Stimulated activated memory B cell treated with anti-CD40 and anti-IgM and Interleukin-4, amounts not matched to agents 10 μg/mL and 1 μg/mL and 100 μg/mL, for 72 hours (primary cell): Measurements from ENCODE around the gene RPS6KA2.

ENCODE experiments used
- ATAC-seq: fragments of 150-1000 bp; cut with Tn5 transposase; 2 replicates; pipeline ENCODE4 v1.10.0; 2021
- H3K27ac Mint-ChIP-seq: one replicate; pipeline ENCODE4 v1.8.0; 2022; ENCODE audit warnings: mild to moderate bottlenecking, mixed read lengths
- H3K27me3 Mint-ChIP-seq: one replicate; pipeline ENCODE4 v1.8.0; 2022; ENCODE audit warnings: mixed read lengths
- H3K36me3 Mint-ChIP-seq: one replicate; pipeline ENCODE4 v1.8.0; 2022; ENCODE audit warnings: mixed read lengths
- H3K4me1 Mint-ChIP-seq: one replicate; pipeline ENCODE4 v1.8.0; 2022; ENCODE audit warnings: mixed read lengths
- H3K4me3 Mint-ChIP-seq: one replicate; pipeline ENCODE4 v1.8.0; 2022; ENCODE audit warnings: mild to moderate bottlenecking, moderate library complexity, mixed read lengths
- H3K9me3 Mint-ChIP-seq: one replicate; pipeline ENCODE4 v1.8.0; 2022; ENCODE audit warnings: mixed read lengths

The RPS6KA2 gene

GRCh38 chr6:166556863-166557322 is 70.2 kb downstream of the RPS6KA2 start:
- Mint-ChIP-seq H3K9me3 (peaks cover 10% of the 10 kb centered on the region), H3K27ac (peak overlapping the region; percentile 58)

GRCh38 chr6:166556336-166556735 is 70.7 kb downstream of the RPS6KA2 start:
- Mint-ChIP-seq H3K4me3 (no peak overlapping the region), H3K27me3 (no peaks in the 10 kb centered on the region), H3K9me3 (peaks cover 9% of the 10 kb centered on the region), H3K4me1 (peaks cover 6% of the 10 kb centered on the region), H3K36me3 (peaks cover 17% of the 10 kb centered on the region), H3K27ac (no peak overlapping the region)
- no peak for ATAC-seq

More at GRCh38 chr6:166556863-166557322, 70.2 kb downstream of the RPS6KA2 start:
- H3K4me3 Mint-ChIP-seq = no peak overlapping the region
- peaks cover 6% of the 10 kb centered on the region for H3K4me1 Mint-ChIP-seq
- peak; percentile 39 for ATAC-seq
- no peaks in the 10 kb centered on the region for H3K27me3 Mint-ChIP-seq
- H3K36me3 Mint-ChIP-seq = peaks cover 21% of the 10 kb centered on the region

GRCh38 chr6:166555086-166555485 is 72.0 kb downstream of the RPS6KA2 start:
- no peak for ATAC-seq
- Mint-ChIP-seq H3K9me3 (peaks cover 3% of the 10 kb centered on the region), H3K36me3 (peaks cover 8% of the 10 kb centered on the region), H3K27me3 (no peaks in the 10 kb centered on the region), H3K4me3 (no peak overlapping the region), H3K27ac (no peak overlapping the region), H3K4me1 (peaks cover 6% of the 10 kb centered on the region)

GRCh38 chr6:166554316-166554715 is 72.7 kb downstream of the RPS6KA2 start:
- no peaks in the 10 kb centered on the region for H3K9me3 Mint-ChIP-seq
- peaks cover 8% of the 10 kb centered on the region for H3K36me3 Mint-ChIP-seq
- peaks cover 6% of the 10 kb centered on the region for H3K4me1 Mint-ChIP-seq
- no peak overlapping the region for H3K4me3 Mint-ChIP-seq
- no peak overlapping the region for H3K27ac Mint-ChIP-seq
- no peak for ATAC-seq
- H3K27me3 Mint-ChIP-seq = no peaks in the 10 kb centered on the region

- Mint-ChIP-seq H3K9me3 (no peaks in the 10 kb centered on the region), H3K4me1 (peaks cover 6% of the 10 kb centered on the region), H3K27ac (no peak overlapping the region), H3K4me3 (no peak overlapping the region), H3K36me3 (peaks cover 4% of the 10 kb centered on the region), H3K27me3 (no peaks in the 10 kb centered on the region)
- ATAC-seq = no peak
Observed at GRCh38 chr6:166553563-166554271, 73.3 kb downstream of the RPS6KA2 start.

GRCh38 chr6:166552600-166552999 is 74.5 kb downstream of the RPS6KA2 start:
- no peak overlapping the region for H3K4me3 Mint-ChIP-seq
- peaks cover 7% of the 10 kb centered on the region for H3K36me3 Mint-ChIP-seq
- H3K9me3 Mint-ChIP-seq = no peaks in the 10 kb centered on the region
- ATAC-seq = no peak
- H3K27ac Mint-ChIP-seq = no peak overlapping the region
- H3K4me1 Mint-ChIP-seq = peaks cover 6% of the 10 kb centered on the region
- H3K27me3 Mint-ChIP-seq = no peaks in the 10 kb centered on the region

GRCh38 chr6:166551754-166552495 is 75.1 kb downstream of the RPS6KA2 start:
- no peaks in the 10 kb centered on the region for H3K27me3 Mint-ChIP-seq
- H3K4me1 Mint-ChIP-seq = peaks cover 3% of the 10 kb centered on the region
- H3K4me3 Mint-ChIP-seq = no peak overlapping the region
- peaks cover 7% of the 10 kb centered on the region for H3K36me3 Mint-ChIP-seq
- no peak overlapping the region for H3K27ac Mint-ChIP-seq
- ATAC-seq = no peak
- no peaks in the 10 kb centered on the region for H3K9me3 Mint-ChIP-seq

GRCh38 chr6:166546653-166547052 is 80.4 kb downstream of the RPS6KA2 start:
- peaks cover 7% of the 10 kb centered on the region for H3K36me3 Mint-ChIP-seq
- no peaks in the 10 kb centered on the region for H3K9me3 Mint-ChIP-seq
- no peaks in the 10 kb centered on the region for H3K27me3 Mint-ChIP-seq
- ATAC-seq = no peak
- no peak overlapping the region for H3K4me3 Mint-ChIP-seq
- H3K27ac Mint-ChIP-seq = no peak overlapping the region
- H3K4me1 Mint-ChIP-seq = peaks cover 8% of the 10 kb centered on the region

- Mint-ChIP-seq H3K27ac (no peak overlapping the region), H3K4me3 (no peak overlapping the region), H3K4me1 (peaks cover 21% of the 10 kb centered on the region), H3K9me3 (no peaks in the 10 kb centered on the region), H3K27me3 (no peaks in the 10 kb centered on the region), H3K36me3 (peaks cover 7% of the 10 kb centered on the region)
- ATAC-seq = no peak
Observed at GRCh38 chr6:166545156-166546034, 81.7 kb downstream of the RPS6KA2 start.

GRCh38 chr6:166544296-166544605 is 82.8 kb downstream of the RPS6KA2 start:
- H3K36me3 Mint-ChIP-seq = peaks cover 7% of the 10 kb centered on the region
- H3K27me3 Mint-ChIP-seq = no peaks in the 10 kb centered on the region
- peaks cover 22% of the 10 kb centered on the region for H3K4me1 Mint-ChIP-seq
- ATAC-seq = no peak
- H3K27ac Mint-ChIP-seq = no peak overlapping the region
- H3K4me3 Mint-ChIP-seq = no peak overlapping the region
- H3K9me3 Mint-ChIP-seq = no peaks in the 10 kb centered on the region

- ATAC-seq = no peak
- no peaks in the 10 kb centered on the region for H3K27me3 Mint-ChIP-seq
- peaks cover 7% of the 10 kb centered on the region for H3K36me3 Mint-ChIP-seq
- no peaks in the 10 kb centered on the region for H3K9me3 Mint-ChIP-seq
- no peak overlapping the region for H3K27ac Mint-ChIP-seq
- H3K4me3 Mint-ChIP-seq = no peak overlapping the region
- H3K4me1 Mint-ChIP-seq = peaks cover 22% of the 10 kb centered on the region
Observed at GRCh38 chr6:166543603-166544295, 83.3 kb downstream of the RPS6KA2 start.

- Mint-ChIP-seq H3K36me3 (no peaks in the 10 kb centered on the region), H3K27ac (peak overlapping the region; percentile 93), H3K4me1 (peaks cover 22% of the 10 kb centered on the region), H3K27me3 (no peaks in the 10 kb centered on the region), H3K4me3 (no peak overlapping the region), H3K9me3 (no peaks in the 10 kb centered on the region)
- ATAC-seq = no peak
Observed at GRCh38 chr6:166542580-166542912, 84.5 kb downstream of the RPS6KA2 start.

GRCh38 chr6:166541876-166542579 is 85.0 kb downstream of the RPS6KA2 start:
- Mint-ChIP-seq H3K4me3 (peak overlapping the region; percentile 79), H3K4me1 (peaks cover 22% of the 10 kb centered on the region), H3K27ac (peak overlapping the region; percentile 93), H3K9me3 (no peaks in the 10 kb centered on the region), H3K27me3 (no peaks in the 10 kb centered on the region), H3K36me3 (peaks cover 4% of the 10 kb centered on the region)
- peak; percentile 58 for ATAC-seq

- Mint-ChIP-seq H3K27me3 (no peaks in the 10 kb centered on the region), H3K36me3 (peaks cover 11% of the 10 kb centered on the region), H3K4me3 (peak overlapping the region; percentile 79), H3K9me3 (no peaks in the 10 kb centered on the region), H3K27ac (peak overlapping the region; percentile 93), H3K4me1 (peaks cover 22% of the 10 kb centered on the region)
- ATAC-seq = peak; percentile 66
Observed at GRCh38 chr6:166541366-166541765, 85.7 kb downstream of the RPS6KA2 start.
